GM12892 (cell line): ENCODE results near the gene KCNH1.

Experiments
- POLR2A ChIP-seq: IDR thresholded peaks from 2 replicates; pipeline ENCODE4 v1.6.1; 2011; ENCODE audit warnings: low read depth, low read length, control low read depth
- POLR2AphosphoS5 ChIP-seq: IDR thresholded peaks from 2 replicates; pipeline ENCODE4 v1.6.1; 2011; ENCODE audit warnings: low read depth, low read length, control low read depth

- TF ChIP-seq POLR2AphosphoS5 = no peak
- TF ChIP-seq POLR2A = no peak
Measured at GRCh38 chr1:210627755-210628154, 506.2 kb downstream of the KCNH1 start.
